Measurements from ENCODE around the gene ADD1. TPM values are rescaled to one million over a fixed set of nuclear protein-coding genes. Genes with fewer than 3 reads are reported as not detected.
"Not testable (repeated sequence)": the region's sequence is repeated elsewhere in the genome, so short reads cannot be mapped to it uniquely, and the experiment has no call there.

ADD1 gene
- total RNA-seq, 1 experiment from 2014 or later = 136 TPM

DNA sequence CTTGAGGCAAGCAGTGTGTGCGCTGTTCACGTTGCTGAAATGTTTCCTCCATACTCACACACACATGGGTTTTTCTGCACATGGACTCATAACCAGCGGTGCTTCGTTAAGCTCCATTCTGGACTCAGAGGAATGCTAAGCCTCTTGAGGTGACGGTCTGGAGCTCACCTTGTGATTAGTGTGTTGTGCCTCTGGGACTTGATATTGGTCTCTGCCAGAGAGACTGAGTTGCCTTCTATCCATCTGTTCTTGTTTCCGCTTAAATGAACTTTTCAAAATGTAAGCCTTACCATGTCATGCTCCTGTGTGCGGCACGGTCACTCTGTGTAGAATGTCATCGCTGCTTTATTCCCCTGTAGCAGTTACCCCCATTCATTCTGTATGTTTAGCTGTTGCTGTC is 42.5 kb downstream of the ADD1 start:
- DNase-seq (ENCODE audit: low read depth) = no peak

GRCh38 chr4:2886622-2887021 is 43.0 kb downstream of the ADD1 start:
- no peak for DNase-seq (ENCODE audit: low read depth)

DNA sequence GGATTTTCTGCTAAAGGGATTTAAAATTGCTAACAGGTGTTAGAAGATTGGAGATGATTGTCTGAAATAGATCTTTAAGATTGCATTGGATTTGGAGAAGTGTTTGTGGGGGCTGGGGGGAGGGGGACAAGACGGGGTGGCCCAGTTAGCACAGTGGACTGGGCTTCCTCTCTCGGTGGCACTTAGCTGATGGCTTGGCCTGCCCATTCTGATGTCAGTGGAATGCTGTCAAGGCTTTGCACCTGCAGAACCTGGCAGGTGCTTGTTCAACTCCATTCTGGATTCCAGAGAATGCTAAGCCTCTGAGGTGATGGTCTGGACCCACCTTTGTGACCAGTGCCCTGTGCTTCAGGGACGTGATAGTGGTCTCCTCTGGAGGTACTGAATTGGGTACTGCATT is 43.7 kb downstream of the ADD1 start:
- no peak for DNase-seq (ENCODE audit: low read depth)

DNA sequence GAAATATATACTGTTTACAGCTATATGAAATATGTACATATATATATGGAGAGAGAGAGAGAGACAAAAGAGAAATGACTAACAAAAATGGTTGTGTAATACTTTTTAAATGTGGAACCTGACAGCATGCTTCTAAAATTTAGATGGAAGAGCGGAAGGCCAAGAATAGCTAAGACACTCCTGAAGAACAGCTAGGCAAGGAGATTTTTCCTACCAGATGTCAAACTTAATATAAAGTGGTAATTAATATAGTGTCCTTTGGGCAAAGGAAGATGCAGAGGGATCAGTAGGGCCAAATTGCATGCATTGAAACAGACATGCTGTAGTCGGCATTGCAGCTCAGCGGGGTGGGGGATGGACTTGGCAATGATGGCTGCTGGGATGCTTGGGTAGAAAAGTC is 45.2 kb downstream of the ADD1 start:
- DNase-seq (ENCODE audit: low read depth) = no peak

DNA sequence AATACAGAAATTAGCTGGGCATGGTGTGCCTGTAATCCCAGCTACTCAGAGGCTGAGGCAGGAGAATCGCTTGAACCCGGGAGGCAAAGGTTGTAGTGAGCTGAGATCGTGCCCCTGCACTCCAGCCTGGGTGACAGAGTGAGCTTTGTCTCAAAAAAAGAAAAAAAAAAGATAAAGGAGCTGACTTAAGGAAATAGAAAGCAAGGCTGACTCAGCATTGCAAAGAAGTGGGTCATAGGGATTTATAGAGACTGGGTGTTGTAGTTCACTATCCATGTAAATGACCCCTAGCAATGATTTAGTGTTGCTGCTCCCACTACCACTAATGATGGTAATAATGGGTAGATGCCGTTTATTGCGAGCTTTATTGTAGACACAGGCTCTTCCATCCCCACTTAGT is 47.6 kb downstream of the ADD1 start:
- DNase-seq (ENCODE audit: low read depth) = peak; percentile 9

- no peak for DNase-seq (ENCODE audit: low read depth)
Observed at GRCh38 chr4:2893772-2894171, 50.1 kb downstream of the ADD1 start.

DNA sequence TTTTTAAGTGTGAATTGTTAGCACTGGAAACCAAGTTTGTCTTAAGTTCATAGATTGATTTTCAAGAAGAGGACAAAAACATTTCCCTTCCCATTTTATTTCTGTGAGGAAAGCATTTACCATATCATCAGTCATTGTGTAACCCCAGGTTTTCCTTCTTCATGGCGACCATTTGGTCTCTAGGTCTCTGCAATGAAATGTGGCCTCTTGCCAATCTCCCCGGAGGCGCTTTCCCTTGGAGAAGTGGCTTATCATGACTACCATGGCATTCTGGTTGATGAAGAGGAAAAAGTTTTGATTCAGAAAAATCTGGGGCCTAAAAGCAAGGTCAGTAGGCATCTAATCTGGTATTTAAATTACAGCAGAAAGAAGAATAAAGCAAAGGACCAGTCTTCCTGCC is 54.4 kb downstream of the ADD1 start:
- DNase-seq (ENCODE audit: low read depth) = peak; percentile 64

GRCh38 chr4:2900741-2901140 is 57.1 kb downstream of the ADD1 start:
- DNase-seq (ENCODE audit: low read depth) = no peak

GRCh38 chr4:2901186-2901585 is 57.5 kb downstream of the ADD1 start:
- DNase-seq (ENCODE audit: low read depth) = no peak

DNA sequence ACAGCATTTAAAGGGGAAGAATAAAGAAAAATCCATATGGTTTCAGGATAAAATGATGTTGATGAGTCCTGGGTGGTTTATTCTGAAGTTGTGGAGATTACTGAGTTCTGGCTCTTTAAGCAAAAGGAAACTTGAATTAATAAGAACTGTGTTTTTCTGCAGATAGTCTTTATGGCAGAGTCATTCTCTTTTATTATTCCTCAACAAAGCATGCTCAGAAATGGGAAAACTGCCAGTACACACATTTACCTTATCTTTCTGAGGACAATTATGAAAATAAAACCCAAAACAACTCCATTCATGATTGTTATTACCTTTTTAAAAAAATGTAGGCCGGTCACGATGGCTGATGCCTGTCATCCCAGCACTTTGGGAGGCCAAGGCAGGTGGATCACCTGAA is 58.5 kb downstream of the ADD1 start:
- DNase-seq (ENCODE audit: low read depth) = no peak

- DNase-seq (ENCODE audit: low read depth) = no peak
Observed at GRCh38 chr4:2905544-2905943, 61.9 kb downstream of the ADD1 start.

GRCh38 chr4:2906218-2906617 is 62.6 kb downstream of the ADD1 start:
- DNase-seq (ENCODE audit: low read depth) = no peak

- DNase-seq (ENCODE audit: low read depth) = no peak
Observed at GRCh38 chr4:2907226-2907625, 63.6 kb downstream of the ADD1 start.

DNA sequence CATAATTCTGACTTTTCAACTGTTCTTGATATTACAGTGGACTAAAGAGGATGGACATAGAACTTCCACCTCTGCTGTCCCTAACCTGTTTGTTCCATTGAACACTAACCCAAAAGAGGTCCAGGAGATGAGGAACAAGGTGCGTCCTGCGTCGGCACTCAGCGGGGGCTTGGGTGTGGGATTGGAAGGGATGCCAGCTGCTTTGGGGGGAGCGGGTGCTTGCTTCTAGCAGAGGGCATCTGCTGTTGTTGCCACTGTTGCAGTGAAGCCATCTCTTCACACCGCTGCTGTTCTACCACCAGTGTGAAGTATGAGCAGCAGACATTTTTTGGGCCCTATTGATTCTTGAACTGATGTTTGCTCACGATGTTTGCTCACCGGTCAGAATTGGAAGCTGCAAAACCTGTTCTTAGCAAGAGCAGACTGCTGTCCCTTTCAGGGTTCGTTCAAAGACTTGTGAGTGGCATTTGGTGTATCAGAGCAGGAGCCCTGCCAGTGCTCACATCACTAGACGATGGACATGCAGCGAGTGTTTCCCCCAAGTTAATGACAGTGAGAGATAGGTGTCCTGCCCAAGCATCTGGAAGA is 64.2 kb downstream of the ADD1 start:
- no peak for DNase-seq (ENCODE audit: low read depth)

- no peak for DNase-seq (ENCODE audit: low read depth)
Observed at GRCh38 chr4:2908686-2909085, 65.0 kb downstream of the ADD1 start.

DNA sequence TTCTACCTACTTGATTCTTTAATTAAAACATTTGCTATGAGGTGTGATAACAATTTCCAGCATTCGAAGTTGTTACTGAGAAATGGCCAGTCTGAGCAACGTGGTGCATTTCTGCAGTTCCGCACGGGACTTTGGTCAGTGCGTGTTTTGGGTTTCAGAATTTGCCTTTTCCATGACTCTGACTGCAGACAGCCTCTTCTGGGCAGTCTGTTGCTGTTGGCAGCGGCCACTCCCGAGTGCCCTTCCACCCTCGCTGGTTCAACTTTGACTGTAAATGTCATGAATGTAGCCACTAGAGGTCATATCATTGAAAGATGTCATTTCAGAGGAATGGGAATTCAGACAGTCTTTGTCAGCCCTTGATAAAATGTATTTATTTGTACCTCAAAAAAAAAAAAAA is 65.9 kb downstream of the ADD1 start:
- DNase-seq (ENCODE audit: low read depth) = no peak

- no peak for DNase-seq (ENCODE audit: low read depth)
Observed at GRCh38 chr4:2910409-2910808, 66.8 kb downstream of the ADD1 start.

DNA sequence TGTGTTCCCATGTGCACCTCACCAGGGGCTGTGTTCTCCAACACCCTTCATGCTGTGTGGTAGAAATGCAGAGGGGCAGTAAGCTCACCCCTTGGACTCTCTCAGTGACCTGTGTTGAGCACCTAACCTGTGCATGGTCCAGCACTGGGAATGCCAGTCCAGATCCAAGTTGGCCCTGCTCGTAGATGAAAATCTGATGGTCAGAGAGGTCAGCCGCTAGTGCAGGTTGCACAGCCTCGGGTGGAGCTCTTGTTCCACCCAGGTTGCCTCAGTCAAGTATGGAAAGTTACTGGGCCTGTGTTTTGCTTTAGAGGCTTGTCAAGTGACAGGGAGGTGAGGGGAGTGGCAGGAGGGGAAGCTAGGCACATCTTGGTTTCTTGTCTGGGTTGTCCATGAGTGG is 68.2 kb downstream of the ADD1 start:
- no peak for DNase-seq (ENCODE audit: low read depth)

DNA sequence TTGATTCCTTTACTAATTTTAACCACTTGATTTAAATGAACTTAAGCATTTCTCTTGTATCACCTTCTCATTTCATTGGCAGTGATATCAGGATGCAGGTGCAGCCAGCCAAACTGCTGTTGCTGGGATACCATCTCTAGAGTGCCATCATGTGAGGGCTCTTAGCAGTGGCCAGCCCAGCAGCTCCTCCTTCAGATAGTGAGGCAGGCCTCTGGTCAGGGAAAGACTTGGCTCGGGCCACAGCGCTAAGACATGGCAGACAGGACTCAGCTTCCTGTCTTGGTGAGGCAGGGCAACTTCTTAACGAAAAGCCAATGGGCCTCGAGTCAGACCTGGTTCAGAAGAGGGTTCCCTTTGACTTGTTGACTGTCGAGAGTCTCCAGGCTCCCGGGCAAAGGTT is 69.5 kb downstream of the ADD1 start:
- no peak for DNase-seq (ENCODE audit: low read depth)

- DNase-seq (ENCODE audit: low read depth) = no peak
Observed at GRCh38 chr4:2914256-2915126, 70.8 kb downstream of the ADD1 start.

- no peak for DNase-seq (ENCODE audit: low read depth)
Observed at GRCh38 chr4:2915789-2916188, 72.1 kb downstream of the ADD1 start.

- DNase-seq (ENCODE audit: low read depth) = not testable (repeated sequence)
Observed at GRCh38 chr4:2916696-2917095, 73.1 kb downstream of the ADD1 start.

GRCh38 chr4:2918300-2918699 is 74.7 kb downstream of the ADD1 start:
- DNase-seq (ENCODE audit: low read depth) = not testable (repeated sequence)

- not testable (repeated sequence) for DNase-seq (ENCODE audit: low read depth)
Observed at GRCh38 chr4:2918714-2919113, 75.1 kb downstream of the ADD1 start.
